Mesenteric fat pad (tissue), 1 donor: ENCODE data around the gene HOMER1. TPM values are rescaled to one million over a fixed set of nuclear protein-coding genes. Genes with fewer than 3 reads are reported as not detected.
"Not testable (repeated sequence)": the region's sequence is repeated elsewhere in the genome, so short reads cannot be mapped to it uniquely, and the experiment has no call there.

Experiments used
- DNase-seq: peaks from one replicate; pipeline ENCODE4 v3.0.0-alpha.2; 2020; ENCODE audit warnings: low spot score
- total RNA-seq: library from RNA; stranded (reverse); fragmentation: NEBNext Ultra II Directional; extraction: Animal tissue kit (Norgen Biotek cat#: 25700); gene quantifications from one replicate; pipeline ENCODE4 v1.2.1, GENCODE V29; 2021
- donor health status: DM: yes; HTN: yes; CAD: no.

The HOMER1 gene
- total RNA-seq, 1 donor from 2014 or later = 3.2 TPM

- no peak for DNase-seq
These were observed 4.8 kb upstream of the HOMER1 start for GRCh38 chr5:79518718-79519117.

DNA sequence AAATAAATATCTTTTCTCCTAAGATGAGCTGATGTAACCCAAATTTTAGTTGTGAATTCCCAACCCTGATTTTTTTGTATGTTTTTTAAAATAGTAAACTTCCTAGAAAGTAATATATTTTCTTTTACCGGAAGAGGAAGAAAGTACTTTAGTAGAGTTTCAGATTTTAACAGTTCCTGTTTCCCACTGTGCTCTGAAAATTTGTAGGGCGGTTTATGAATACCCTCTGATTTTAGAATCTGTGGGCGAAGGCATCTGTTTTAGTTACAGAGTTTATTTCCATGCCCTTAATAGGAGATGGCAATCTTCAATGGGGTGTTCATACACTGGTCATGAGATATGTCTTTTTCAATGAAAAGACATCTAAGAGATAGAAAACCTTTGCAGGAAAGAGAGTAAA is 3.7 kb upstream of the HOMER1 start:
- DNase-seq = no peak

GRCh38 chr5:79516986-79517385 is 3.1 kb upstream of the HOMER1 start:
- DNase-seq = no peak

DNA sequence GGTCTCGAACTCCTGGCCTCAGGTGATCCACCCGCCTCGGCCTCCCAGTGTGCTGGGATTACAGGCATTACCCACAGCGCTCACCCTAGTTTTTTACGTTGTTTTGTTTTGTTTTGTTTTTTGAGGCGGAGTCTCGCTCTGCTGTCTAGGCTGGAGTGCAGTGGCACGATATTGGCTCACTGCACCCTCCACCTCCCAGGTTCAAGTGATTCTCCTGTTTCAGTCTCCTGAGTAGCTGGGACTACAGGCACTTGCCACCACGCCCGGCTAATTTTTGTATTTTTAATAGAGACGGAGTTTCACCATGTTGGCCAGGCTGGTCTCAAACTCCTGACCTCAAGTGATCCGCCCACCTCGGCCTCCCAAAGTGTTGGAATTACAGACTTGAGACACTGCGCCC is 2.4 kb upstream of the HOMER1 start:
- DNase-seq = not testable (repeated sequence)

DNA sequence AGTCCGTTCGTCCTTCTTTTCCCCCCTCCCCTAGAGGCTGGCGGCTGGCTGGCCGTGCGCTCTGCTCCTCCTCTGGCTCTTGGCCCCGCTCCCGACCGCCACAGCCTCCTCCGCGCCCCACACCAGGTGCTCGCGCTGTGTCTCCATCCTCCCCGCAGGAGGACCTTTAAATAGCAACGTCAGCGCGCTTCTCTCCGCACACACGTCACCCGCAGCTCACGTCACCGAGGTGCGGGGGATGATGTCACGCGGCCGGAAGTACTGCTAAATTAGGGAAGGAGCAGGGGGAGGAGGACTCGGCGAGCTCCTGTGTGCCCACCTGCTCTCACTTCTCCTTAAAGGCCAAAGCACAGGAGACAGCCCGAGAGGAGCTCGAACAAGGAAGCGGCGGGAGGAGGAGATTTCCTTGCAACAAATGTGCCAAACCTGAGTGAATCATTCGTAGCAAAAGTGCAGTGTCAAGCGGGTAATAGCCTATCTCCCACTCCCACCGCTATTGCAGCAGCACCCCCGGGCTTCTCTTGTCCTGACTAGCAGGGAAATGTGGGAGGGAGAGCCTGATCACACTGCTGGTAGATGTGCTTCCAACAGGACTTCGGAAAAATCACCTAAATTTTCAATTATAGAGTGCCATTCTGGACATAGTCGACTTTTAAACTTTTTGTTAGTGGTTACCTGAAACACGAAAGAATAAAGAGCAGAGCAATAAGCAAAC is 614 bp upstream of the HOMER1 start:
- DNase-seq = peak; percentile 95

DNA sequence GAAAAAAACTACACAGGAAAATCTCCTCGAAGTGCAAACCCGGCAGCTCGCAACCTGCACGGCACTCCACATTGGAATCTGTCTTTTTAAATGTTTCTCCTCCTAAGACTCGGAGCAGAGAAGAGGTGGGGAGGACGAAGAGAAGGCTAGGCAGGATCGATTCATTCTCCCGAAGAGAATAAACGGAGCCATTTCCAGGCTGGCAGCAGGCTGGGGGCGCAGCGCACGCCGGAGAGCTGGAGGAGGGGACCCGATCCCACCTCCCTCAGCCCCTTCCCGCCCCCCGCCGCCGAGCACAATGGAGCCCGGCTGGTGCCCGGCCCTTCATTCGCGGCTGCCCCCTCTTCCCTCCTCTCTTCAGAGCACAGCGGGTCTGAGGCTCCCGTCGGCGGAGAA is 628 bp downstream of the HOMER1 start:
- DNase-seq = no peak

GRCh38 chr5:79512471-79513307 is 1.2 kb downstream of the HOMER1 start:
- DNase-seq = no peak

- no peak for DNase-seq
These were observed 1.9 kb downstream of the HOMER1 start for GRCh38 chr5:79512049-79512448.

DNA sequence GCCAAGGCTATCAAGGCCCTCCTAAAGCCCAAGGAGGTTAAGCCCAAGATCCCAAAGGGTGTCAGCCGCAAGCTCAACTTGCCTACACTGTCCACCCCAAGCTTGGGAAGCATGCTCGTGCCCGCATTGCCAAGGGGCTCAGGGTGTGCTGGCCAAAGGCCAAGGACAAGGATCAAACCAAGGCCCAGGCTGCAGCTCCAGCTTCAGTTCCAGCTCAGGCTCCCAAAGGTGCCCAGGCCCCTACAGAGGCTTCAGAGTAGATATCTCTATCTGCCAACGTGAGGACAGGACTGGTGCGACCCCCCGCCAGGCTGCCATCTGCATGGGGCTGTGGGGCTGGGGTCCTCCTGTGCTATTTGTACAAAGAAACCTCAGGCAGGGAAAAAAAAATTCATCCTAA is 3.3 kb downstream of the HOMER1 start:
- no peak for DNase-seq

GRCh38 chr5:79509244-79509885 is 4.6 kb downstream of the HOMER1 start:
- DNase-seq = no peak

- DNase-seq = no peak
These were observed 5.1 kb downstream of the HOMER1 start for GRCh38 chr5:79508794-79509193.

- no peak for DNase-seq
These were observed 5.6 kb downstream of the HOMER1 start for GRCh38 chr5:79508354-79508753.

DNA sequence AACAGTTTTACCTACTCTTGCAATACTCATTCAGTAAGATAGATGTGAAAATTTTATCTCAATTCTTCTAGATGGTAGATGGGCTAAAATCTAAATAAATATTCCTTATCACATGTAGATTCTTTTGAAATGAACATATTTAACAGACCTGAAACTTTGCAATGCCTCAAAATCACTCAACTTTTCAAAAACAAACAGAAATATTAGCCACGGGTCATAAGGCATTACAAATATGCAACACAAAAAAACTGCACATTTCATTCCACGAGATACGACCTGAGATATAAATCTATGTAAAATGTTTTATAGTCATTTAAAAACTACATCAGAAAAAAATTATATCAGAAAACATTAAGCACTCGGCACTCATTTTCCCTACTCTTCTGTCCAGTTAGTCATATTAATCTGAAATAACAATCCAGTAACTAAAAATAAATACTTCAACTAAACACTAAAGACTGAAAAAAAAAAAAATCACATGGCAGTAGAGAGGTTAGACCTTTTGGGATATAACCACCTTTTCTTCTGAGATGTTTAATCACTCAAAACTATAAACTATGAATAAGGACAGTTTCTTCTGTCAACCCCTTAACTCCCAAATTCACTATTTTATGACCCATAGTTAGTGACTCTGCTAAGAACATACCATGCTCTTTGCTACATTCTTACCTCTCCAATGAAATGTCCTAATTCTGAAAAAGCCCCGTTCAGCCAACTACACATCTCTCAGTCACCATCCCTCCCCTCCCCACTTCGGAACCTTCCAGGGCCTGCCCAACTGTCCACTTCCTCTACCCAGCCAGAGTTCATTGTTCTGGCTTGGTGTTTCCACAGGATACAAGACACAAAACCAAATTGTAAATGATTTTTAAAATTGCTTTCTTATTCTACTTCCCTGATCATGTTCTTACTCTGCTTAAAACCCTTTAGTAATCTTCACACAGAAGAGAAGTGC is 6.4 kb downstream of the HOMER1 start:
- DNase-seq = no peak

DNA sequence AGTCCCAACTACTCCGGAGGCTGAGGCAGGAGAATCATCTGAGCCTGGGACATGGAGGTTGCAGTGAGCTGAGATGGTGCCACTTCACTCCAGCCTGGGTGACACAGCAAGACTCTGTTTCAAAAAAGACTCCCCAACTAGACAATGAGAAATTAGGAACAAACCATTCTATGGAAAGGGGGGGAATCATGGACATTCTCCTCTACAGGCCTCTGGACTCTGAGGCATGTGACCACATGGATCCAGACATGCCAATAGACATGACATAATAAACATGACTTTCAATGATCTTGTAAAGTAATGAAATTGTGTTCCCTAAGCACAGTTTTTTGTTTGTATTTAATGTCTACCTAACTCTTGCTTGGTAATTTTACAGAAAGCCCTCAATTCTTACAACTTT is 8.8 kb downstream of the HOMER1 start:
- DNase-seq = no peak

GRCh38 chr5:79503794-79504495 is 10.0 kb downstream of the HOMER1 start:
- DNase-seq = no peak

- no peak for DNase-seq
These were observed 14.2 kb downstream of the HOMER1 start for GRCh38 chr5:79499640-79500273.

GRCh38 chr5:79495311-79495710 is 18.6 kb downstream of the HOMER1 start:
- DNase-seq = no peak

GRCh38 chr5:79493596-79494345 is 20.2 kb downstream of the HOMER1 start:
- DNase-seq = no peak

GRCh38 chr5:79491690-79492317 is 22.1 kb downstream of the HOMER1 start:
- no peak for DNase-seq
